Stimulated activated CD8-positive, alpha-beta memory T cell treated with anti-CD3 and anti-CD28 coated beads, Interleukin-12 subunit alpha, Interleukin-12 subunit beta, amount 100 ng/mL, for 4 hours (primary cell): Measurements from ENCODE around the gene OR5I1.
"Not testable (repeated sequence)": the region's sequence is repeated elsewhere in the genome, so short reads cannot be mapped to it uniquely, and the experiment has no call there.

ENCODE experiments used
- DNase-seq: peaks from one replicate; pipeline ENCODE4 v3.0.0-alpha.2; 2020; ENCODE audit warnings: low read depth

The OR5I1 gene

GRCh38 chr11:55936300-55936699 is at the start of gene OR5I1:
Gene OR5I1, minus strand, starts transcription at chr11:55936400. Its CDS starts 0 bp downstream, at chr11:55936400.
- DNase-seq: no peak

DNA sequence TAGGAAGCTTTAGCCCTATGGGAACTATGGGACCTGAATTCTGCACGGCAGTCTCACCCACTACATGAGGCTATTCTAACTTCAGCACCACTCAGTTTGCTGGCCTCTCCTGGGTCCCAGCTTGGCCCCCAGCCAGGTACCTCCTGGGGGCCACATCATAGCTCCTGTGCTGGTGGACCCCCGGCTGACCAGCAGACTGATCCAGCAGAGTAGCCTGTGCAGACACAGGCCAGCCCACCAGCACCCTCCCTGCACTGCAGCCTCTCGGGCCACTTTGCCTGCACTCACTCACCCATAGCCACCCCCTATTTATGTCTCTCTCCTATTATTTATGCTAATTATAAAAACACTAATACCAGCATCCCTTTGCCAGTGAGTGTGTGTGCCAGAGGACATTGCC is 34.7 kb upstream of the OR5I1 start:
- DNase-seq: no peak

GRCh38 chr11:55969845-55970244 is 33.6 kb upstream of the OR5I1 start, which contains the start of gene OR10AG1:
Gene OR10AG1, minus strand, starts transcription at chr11:55969945. Its CDS starts 38 bp downstream, at chr11:55969907.
- no peak for DNase-seq

DNA sequence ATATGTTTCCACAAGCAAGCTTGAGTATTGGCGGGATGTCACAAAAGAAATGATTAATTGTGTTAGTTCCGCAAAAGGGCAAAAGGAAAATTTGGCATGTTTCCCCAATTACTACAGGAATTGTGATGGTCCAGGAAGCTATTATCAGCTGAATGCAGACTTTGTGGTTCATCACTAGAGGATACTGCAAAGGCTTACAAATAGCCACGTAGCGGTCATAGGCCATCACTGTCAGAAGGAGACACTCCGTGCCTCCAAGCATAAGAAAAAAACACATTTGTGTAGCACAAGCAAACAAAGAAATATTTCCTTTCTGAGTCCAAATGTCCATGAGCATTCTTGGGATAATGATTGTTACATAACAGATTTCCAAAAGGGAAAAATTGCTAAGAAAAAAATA is 31.7 kb upstream of the OR5I1 start:
- no peak for DNase-seq

- DNase-seq: no peak
These were observed 30.2 kb upstream of the OR5I1 start for GRCh38 chr11:55966391-55966790.

- no peak for DNase-seq
These were observed 20.3 kb upstream of the OR5I1 start for GRCh38 chr11:55956521-55956920.

DNA sequence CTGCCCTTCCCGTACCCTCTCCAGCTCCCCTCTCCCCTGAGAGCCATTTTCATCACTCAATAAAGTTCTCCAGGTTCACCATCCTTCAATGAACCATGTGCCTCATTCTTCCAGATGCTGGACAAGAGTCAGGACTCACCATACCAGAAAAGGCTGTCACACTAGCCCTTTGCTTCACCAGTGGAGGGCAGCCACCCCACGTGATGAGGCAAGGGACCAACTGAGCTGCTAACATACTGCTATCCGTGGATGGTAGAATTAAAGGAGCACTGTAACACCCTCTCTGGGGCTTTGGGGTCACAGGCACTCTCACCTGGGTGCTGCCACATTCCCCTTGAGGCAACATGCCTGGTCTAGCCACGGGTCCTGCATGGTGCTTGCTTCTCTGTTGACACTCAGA is 13.1 kb upstream of the OR5I1 start:
- DNase-seq: no peak

DNA sequence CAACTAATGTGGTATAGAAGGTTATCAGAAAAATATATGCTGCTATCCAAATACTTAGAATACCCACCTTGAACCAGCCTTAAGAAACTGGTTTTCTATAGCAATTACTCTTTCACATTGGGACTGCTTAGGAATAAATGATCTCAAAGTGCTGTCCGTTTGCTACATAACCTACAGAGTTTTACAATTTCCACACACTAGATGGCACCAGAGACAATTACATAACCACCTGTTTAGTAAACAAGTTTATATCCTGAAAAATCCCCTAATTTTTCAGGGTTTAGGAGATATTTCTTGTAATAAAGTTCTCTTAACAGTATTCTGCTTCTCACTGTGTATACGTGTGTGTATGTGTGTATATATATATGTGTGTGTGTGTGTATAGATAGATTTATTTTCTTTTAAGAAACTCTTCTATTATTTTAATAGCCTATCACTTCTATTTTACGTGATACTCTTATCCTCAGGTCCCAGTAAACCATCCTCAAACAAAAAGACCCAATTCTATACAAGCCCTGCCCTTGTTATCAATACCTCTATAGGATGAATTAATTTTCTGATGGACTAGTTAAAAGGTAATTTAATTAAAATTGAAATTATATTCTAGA is 6.7 kb upstream of the OR5I1 start:
- DNase-seq: no peak

DNA sequence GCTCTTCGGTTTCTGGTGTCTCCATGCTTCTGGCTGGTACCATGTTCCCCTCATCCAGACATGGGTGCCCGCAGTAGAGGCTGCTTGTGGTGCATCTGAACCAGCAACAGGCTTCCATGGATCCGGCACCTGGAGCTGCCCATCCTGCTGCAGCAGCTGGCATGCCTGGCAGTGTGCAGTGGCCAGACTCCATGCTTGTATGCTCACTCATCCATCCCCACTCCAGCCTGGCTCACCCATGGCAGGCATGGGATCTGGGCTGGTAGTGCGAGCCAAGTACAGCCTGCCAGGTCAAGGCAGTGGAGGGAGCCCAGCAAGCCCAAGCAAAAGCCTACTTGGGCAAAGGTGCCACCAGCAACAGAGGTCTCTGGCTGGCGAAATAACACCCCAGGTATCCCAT is 15.7 kb downstream of the OR5I1 start:
- no peak for DNase-seq

DNA sequence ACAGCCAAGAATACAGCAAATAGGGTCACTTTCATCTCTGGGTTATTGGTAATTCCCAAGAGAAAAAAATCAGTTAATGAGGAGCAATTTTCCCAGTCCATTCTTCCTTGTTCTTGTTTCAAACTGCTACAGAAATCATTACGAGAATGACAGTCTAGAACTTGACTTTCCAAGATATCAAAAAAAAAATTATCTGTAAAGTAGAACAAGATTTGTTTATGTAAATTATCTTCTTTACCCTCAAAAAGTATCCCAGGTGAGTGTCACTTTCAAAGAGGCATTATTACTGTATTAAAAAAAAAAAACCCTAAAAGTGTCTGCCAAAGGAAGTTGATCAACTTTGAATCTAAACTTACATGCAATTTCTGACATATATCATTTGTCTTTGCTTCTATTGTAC is 21.7 kb downstream of the OR5I1 start, which contains the start of gene OR5W2:
Gene OR5W2 (minus strand): TSS at position 101 of the 400 bp plus-strand sequence. CDS start 0 bp downstream, at position 101.
- DNase-seq: no peak

- DNase-seq: no peak
These were observed 33.9 kb downstream of the OR5I1 start for GRCh38 chr11:55902308-55902707.

DNA sequence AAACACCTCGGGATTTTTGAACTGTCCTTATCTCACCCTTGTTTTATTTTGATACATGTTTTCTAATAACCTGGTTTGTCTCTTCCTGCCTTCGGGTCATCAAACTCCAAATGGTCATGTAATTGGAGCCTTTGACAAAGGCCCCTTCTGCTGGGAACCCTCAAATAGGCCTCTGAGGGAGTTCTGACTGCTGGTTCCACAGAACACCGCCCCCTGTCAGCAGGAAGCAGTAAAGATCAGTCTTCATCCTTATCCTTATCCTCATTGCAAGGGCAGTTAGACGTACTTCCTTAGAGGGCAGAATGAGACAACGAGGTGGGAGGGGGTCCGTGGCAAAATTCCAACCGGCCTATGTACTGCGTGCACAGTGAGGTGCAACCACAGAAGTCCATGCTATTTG is 41.0 kb downstream of the OR5I1 start:
- DNase-seq: no peak

DNA sequence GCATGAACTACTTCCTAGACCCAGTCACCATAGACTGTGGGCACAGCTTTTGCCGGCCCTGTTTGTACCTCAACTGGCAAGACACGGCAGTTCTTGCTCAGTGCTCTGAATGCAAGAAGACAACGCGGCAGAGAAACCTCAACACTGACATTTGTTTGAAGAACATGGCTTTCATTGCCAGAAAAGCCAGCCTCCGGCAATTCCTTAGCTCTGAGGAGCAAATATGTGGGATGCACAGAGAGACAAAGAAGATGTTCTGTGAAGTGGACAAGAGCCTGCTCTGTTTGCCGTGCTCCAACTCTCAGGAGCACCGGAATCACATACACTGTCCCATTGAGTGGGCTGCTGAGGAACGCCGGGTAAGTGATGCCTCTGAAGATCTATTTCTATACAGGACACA is 50.7 kb downstream of the OR5I1 start:
- not testable (repeated sequence) for DNase-seq
